Stimulated activated CD4-positive, alpha-beta T cell treated with anti-CD3 and anti-CD28 coated beads, Interleukin-15, amount 100 ng/mL, for 1 hour (primary cell): ENCODE data around the gene PI4KA.
A peak's percentile ranks its signal among the peaks of the same experiment; 100 is the strongest.
"Not testable (repeated sequence)": the region's sequence is repeated elsewhere in the genome, so short reads cannot be mapped to it uniquely, and the experiment has no call there.

Experiments
- DNase-seq, 2 donors: peaks; one replicate each; pipeline ENCODE4 v3.0.0-alpha.2; 2020; ENCODE audit warnings: low read depth in 1 of 2, low spot score in 1 of 2

PI4KA gene

GRCh38 chr22:20702175-20702545 is 156.5 kb downstream of the PI4KA start:
- DNase-seq: not testable (repeated sequence)

DNA sequence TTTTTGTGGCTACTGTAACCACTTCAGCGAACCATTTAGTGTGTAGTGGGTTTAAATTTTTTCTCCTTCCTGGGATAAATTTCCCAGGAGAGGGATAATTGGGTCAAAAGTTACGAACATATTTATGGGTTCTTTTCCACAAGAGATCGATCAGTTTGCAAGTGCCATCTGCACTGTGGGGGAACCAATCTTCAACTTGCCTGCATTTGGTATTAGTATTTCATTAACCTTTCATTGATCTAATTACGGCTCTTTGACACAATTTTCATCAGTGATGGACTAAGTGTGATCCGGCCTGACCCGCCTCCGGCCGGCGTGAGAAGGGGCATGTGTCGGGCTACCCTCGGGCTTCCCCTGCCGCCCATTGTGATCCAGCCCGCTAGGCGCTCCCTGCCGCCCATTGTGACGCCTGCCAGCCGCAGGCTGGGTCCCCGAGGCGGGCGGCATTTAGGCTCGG is 156.9 kb downstream of the PI4KA start:
- DNase-seq: not testable (repeated sequence)

DNA sequence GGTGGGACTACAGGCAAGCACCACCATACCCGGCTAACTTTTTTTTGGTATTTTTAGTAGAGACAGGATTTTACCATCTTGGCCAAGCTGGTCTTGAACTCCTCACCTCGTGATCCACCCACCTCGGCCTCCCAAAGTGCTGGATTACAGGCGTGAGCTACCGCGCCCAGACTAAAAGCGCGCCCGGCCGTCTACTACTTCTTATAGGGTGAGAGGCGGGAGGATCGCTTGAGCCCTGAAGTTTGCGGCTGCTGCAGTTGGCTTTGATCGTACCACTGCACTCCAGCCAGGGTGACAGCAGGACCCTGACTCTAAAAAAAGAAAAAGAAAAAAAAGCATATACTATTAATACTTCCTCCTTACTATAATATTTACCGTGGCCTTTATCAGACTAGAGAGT is 158.3 kb downstream of the PI4KA start:
- not testable (repeated sequence) for DNase-seq

GRCh38 chr22:20699856-20700255 is 158.8 kb downstream of the PI4KA start:
- not testable (repeated sequence) for DNase-seq

DNA sequence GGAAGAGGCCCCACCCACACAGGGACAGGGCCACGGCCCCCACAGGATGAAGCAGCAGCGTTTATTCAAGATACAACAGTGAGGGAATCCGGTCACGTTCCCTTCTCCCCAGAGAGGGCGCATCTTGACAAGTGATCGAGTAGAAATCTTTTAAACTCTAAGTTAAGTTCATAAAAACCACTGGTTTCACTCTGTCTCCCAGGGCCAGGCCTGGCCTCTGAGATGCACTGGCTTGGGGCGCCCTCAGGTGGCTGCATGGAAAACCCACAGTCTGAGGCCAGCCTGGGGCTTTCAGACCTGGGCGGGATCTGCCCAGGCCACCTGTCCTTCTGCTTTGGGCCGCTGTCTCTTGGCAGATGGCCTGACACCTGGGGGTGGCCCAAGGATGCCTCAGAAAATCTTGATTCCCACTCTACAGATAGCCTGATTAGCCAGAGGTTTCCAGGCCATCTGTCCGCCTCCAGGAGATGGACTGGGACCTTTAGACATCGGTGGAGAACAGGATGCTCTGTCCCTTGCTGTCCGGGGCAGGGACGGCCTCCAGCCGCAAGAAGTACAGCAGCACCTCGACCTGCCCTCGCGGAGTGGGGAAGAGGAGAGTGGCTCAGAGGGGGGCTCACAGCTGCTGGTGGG is 161.0 kb downstream of the PI4KA start:
- DNase-seq: peak; percentile 57 to 59

DNA sequence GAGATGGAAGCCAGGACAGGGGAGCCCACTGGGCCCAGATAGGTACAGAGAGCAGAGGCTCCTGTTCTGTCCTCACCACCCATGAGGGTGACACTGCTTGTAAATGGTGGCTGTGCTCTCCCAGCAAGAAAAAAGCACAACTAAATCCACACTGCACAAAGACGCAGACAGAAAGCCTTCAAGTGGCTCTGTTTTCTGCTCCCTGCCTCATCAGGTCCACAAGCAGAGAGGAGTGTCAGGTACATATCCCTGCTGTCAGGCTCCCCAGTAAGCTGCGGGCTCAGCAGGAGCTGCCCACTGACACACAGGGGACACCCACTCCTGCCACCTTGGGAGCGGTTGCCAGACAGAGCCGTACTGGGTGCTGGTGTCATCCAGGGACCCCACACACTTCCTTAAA is 162.6 kb downstream of the PI4KA start:
- not testable (repeated sequence) for DNase-seq

DNA sequence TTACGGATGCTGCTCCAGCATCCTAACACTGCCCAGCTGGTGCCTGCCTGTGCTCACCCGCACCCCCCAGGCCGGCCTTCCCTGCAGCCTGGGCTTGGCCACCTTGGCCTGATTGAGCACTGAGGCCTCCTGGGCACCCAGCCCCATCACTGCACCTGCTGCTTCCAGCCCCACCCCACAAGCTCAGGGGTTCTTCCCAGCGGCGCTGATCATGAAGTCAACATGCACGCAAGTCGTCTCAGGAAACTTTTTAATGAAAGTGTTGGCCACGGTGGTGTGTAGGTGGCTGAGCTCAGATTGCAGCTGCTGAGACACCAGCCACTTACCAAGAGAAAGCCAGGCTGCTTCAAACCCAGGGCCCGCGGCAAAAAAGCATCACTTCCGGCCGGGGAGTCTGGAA is 163.4 kb downstream of the PI4KA start:
- DNase-seq: not testable (repeated sequence)

GRCh38 chr22:20694256-20694655 is 164.4 kb downstream of the PI4KA start:
- DNase-seq: not testable (repeated sequence)

DNA sequence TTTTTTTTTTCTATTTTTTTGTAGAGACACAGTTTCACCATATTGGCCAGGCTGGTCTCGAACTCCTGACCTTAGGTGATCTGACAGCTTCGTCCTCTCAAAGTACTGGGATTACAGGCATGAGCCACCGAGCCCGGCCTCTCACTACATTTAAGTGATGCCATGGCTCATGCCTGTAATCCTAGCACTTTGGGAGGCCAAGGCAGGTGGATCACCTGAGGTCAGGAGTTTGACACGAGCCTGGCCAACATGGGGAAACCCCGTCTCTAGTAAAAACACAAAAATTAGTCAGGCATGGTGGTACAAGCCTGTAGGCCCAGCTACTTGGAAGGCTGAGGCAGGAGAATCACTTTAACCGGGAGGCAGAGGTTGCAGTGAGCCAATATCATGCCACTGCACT is 165.7 kb downstream of the PI4KA start:
- DNase-seq: not testable (repeated sequence)

- DNase-seq: not testable (repeated sequence)
Observed at GRCh38 chr22:20690586-20691317, 167.9 kb downstream of the PI4KA start.

- DNase-seq: not testable (repeated sequence)
Observed at GRCh38 chr22:20687356-20688172, 171.0 kb downstream of the PI4KA start.

DNA sequence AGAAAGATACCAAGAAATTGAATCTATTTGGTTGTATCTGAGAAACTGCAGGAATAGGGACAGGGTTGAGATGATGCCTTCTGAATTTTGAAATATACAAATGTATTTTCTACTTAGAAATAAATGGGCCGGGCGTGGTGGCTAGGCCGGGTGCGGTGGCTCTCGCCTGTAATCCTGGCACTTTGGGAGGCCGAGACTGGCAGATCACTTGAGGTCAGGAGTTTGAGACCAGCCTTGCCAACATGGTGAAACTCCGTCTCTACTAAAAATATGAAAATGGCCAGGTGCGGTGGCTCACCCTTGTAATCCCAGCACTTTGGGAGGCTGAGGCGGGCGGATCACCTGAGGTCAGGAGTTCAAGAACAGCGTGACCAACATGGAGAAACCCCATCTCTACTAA is 172.8 kb downstream of the PI4KA start:
- not testable (repeated sequence) for DNase-seq

- DNase-seq: not testable (repeated sequence)
Observed at GRCh38 chr22:20678792-20679435, 179.7 kb downstream of the PI4KA start.

DNA sequence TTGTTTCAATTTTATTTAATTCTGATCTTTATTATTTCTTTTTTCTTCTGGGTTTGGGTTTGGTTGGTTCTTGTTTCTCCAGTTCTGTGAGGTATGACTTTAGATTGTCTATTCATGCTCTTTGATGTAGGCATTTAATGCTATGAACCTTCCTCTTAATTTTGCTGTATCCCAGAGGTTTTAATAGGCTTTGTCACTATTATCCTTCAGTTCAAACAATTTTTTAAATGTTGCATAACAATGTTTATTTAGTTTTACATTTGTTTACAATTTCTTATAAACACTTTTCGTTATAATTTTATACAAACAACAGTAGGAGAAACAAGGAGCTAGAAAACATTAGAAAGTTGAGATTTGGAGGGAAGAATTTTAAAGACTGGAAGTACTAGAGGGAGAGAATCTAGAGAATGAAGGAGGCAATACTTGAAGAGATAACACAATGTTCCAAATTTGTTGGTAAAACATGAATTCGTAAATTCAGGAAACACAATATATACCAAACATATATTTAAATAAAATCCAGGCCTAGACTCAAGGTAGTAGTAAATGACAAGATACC is 180.8 kb downstream of the PI4KA start:
- DNase-seq: no peak

GRCh38 chr22:20675613-20676012 is 183.0 kb downstream of the PI4KA start:
- not testable (repeated sequence) for DNase-seq

GRCh38 chr22:20674998-20675397 is 183.6 kb downstream of the PI4KA start:
- DNase-seq: no peak

- DNase-seq: no peak
Observed at GRCh38 chr22:20673295-20674195, 185.1 kb downstream of the PI4KA start.

DNA sequence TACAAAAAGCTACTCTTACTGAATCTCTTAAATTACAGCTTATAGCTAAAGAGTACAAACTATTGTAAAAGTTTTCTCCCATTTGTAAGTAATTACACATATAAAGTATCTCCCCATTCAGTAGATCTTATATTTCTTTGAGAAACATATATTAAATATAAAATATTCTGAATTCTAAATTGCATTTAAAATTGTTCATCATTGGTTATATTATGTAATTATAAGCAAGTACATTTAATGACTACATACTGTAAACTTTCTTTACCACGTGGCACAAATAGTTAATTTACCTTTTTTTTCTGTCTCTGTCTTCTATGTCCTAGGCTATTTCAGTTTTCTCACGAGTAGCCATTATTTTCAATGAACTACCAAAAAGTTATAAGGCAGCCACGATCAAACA is 185.9 kb downstream of the PI4KA start:
- DNase-seq: no peak

- DNase-seq: no peak
Observed at GRCh38 chr22:20672082-20672424, 186.6 kb downstream of the PI4KA start.
